H9 (cell line): Measurements from ENCODE around the gene SDK2. TPM values are rescaled to one million over a fixed set of nuclear protein-coding genes. Genes with fewer than 3 reads are reported as not detected.

ENCODE experiments used
- DNase-seq: peaks from one replicate; pipeline ENCODE4 v3.0.0-alpha.2; 2017
- H2AFZ ChIP-seq: one replicate; pipeline ENCODE4 v1.6.1; 2013; ENCODE audit warnings: mild to moderate bottlenecking, low read length, control low read depth, moderate library complexity
- H2AK5ac ChIP-seq: 2 replicates; pipeline ENCODE4 v1.6.1; 2013; ENCODE audit warnings: low read length, control low read depth, mixed read lengths; ENCODE audit not compliant: insufficient read length
- H2BK120ac ChIP-seq: one replicate; pipeline ENCODE4 v1.6.1; 2013; ENCODE audit warnings: low read depth, mild to moderate bottlenecking, low read length, control low read depth, inconsistent platforms; ENCODE audit not compliant: poor library complexity, severe bottlenecking
- H2BK12ac ChIP-seq: 2 replicates; pipeline ENCODE4 v1.6.1; 2013; ENCODE audit warnings: low read length, control low read depth, mixed read lengths, low read depth; ENCODE audit not compliant: insufficient read length
- H2BK15ac ChIP-seq: 2 replicates; pipeline ENCODE4 v1.6.1; 2013; ENCODE audit warnings: low read depth, low read length, control low read depth
- H2BK20ac ChIP-seq: one replicate; pipeline ENCODE4 v1.6.1; 2013; ENCODE audit warnings: low read depth, mild to moderate bottlenecking, low read length, control low read depth, inconsistent platforms; ENCODE audit not compliant: poor library complexity, severe bottlenecking
- H2BK5ac ChIP-seq: 2 replicates; pipeline ENCODE4 v1.6.1; 2013; ENCODE audit warnings: low read length, control low read depth, mixed read lengths; ENCODE audit not compliant: insufficient read length
- H3K14ac ChIP-seq: 2 replicates; pipeline ENCODE4 v1.6.1; 2013; ENCODE audit warnings: low read length, control low read depth; ENCODE audit not compliant: insufficient read depth
- H3K18ac ChIP-seq: 2 replicates; pipeline ENCODE4 v1.6.1; 2013; ENCODE audit warnings: low read depth, mild to moderate bottlenecking, mixed read lengths, low read length, control low read depth; ENCODE audit not compliant: insufficient read length
- H3K23ac ChIP-seq: 2 replicates; pipeline ENCODE4 v1.6.1; 2013; ENCODE audit warnings: low read length, control low read depth, mixed read lengths, low read depth; ENCODE audit not compliant: insufficient read length
- H3K23me2 ChIP-seq: 2 replicates; pipeline ENCODE4 v1.6.1; 2013; ENCODE audit warnings: low read depth, mild to moderate bottlenecking, mixed read lengths, low read length, control low read depth; ENCODE audit not compliant: insufficient read length, poor library complexity, severe bottlenecking
- H3K27ac ChIP-seq: 2 replicates; pipeline ENCODE4 v1.5.1; 2013; ENCODE audit warnings: low read length, control low read depth, mixed read lengths, low read depth; ENCODE audit not compliant: insufficient read length
- H3K27me3 ChIP-seq: 2 replicates; pipeline ENCODE4 v1.6.1; 2013; ENCODE audit warnings: low read length, control low read depth, inconsistent platforms; ENCODE audit not compliant: insufficient read depth
- H3K4ac ChIP-seq: 2 replicates; pipeline ENCODE4 v1.6.1; 2013; ENCODE audit warnings: low read depth, mild to moderate bottlenecking, control low read depth, inconsistent platforms, low read length, moderate library complexity
- H3K4me1 ChIP-seq: 2 replicates; pipeline ENCODE4 v1.6.1; 2013; ENCODE audit warnings: low read length, control low read depth, inconsistent platforms; ENCODE audit not compliant: insufficient read depth
- H3K4me2 ChIP-seq: 2 replicates; pipeline ENCODE4 v1.6.1; 2013; ENCODE audit warnings: low read length, control low read depth, mixed read lengths; ENCODE audit not compliant: insufficient read length, insufficient read depth
- H3K56ac ChIP-seq: 2 replicates; pipeline ENCODE4 v1.6.1; 2013; ENCODE audit warnings: low read depth, mild to moderate bottlenecking, mixed read lengths, low read length, control low read depth; ENCODE audit not compliant: insufficient read length
- H3K79me1 ChIP-seq: 2 replicates; pipeline ENCODE4 v1.6.1; 2013; ENCODE audit warnings: low read depth, mild to moderate bottlenecking, moderate library complexity, low read length, control low read depth, inconsistent platforms; ENCODE audit not compliant: insufficient read depth, poor library complexity, severe bottlenecking
- H3K79me2 ChIP-seq: 2 replicates; pipeline ENCODE4 v1.6.1; 2013; ENCODE audit warnings: low read length, control low read depth, inconsistent platforms; ENCODE audit not compliant: insufficient read depth
- H3K9ac ChIP-seq: 2 replicates; pipeline ENCODE4 v1.6.1; 2013; ENCODE audit warnings: low read length, control low read depth, mixed read lengths; ENCODE audit not compliant: insufficient read length; ENCODE audit errors: extremely low read depth
- H3K9me3 ChIP-seq: one replicate; pipeline ENCODE4 v1.6.1; 2013; ENCODE audit warnings: low read depth, low read length, inconsistent platforms; ENCODE audit not compliant: control insufficient read depth
- H3T11ph ChIP-seq: one replicate; pipeline ENCODE4 v1.6.1; 2013; ENCODE audit warnings: mild to moderate bottlenecking, low read length, control low read depth, inconsistent platforms
- H4K20me1 ChIP-seq: one replicate; pipeline ENCODE4 v1.6.1; 2013; ENCODE audit not compliant: control insufficient read depth, insufficient read length, insufficient read depth
- H4K5ac ChIP-seq: 2 replicates; pipeline ENCODE4 v1.6.1; 2013; ENCODE audit warnings: low read depth, mild to moderate bottlenecking, mixed read lengths, low read length, control low read depth; ENCODE audit not compliant: insufficient read length
- H4K8ac ChIP-seq: replicated peaks from 2 replicates; pipeline ENCODE4 v1.6.1; 2013; ENCODE audit warnings: low read length, control low read depth, mixed read lengths, low read depth; ENCODE audit not compliant: insufficient read length
- H4K91ac ChIP-seq: 2 replicates; pipeline ENCODE4 v1.6.1; 2013; ENCODE audit warnings: low read depth, mild to moderate bottlenecking, moderate library complexity, mixed read lengths, low read length, control low read depth; ENCODE audit not compliant: insufficient read length
- H3K27ac Mint-ChIP-seq, 3 experiments: 2 replicates in 2 of 3; 3 replicates in 1 of 3; pipeline ENCODE4 v1.8.0; 2020 to 2021; ENCODE audit warnings: mixed read lengths in 3 of 3, mild to moderate bottlenecking in 1 of 3, moderate library complexity in 1 of 3
- H3K27me3 Mint-ChIP-seq: 2 replicates; pipeline ENCODE4 v1.8.0; 2021; ENCODE audit warnings: low read depth, mild to moderate bottlenecking, moderate library complexity, mixed read lengths
- H3K36me3 Mint-ChIP-seq, 3 experiments: 2 replicates in 2 of 3; 3 replicates in 1 of 3; pipeline ENCODE4 v1.8.0; 2020 to 2021; ENCODE audit warnings: low read depth in 3 of 3, mixed read lengths in 3 of 3; ENCODE audit not compliant: insufficient read depth in 1 of 3
- H3K4me1 Mint-ChIP-seq, 2 experiments: 2 replicates each; pipeline ENCODE4 v1.8.0; 2020; ENCODE audit warnings: mixed read lengths in 2 of 2
- H3K4me3 Mint-ChIP-seq, 2 experiments: 2 replicates in 1 of 2; 3 replicates in 1 of 2; pipeline ENCODE4 v1.8.0; 2020 to 2021; ENCODE audit warnings: mild to moderate bottlenecking in 2 of 2, mixed read lengths in 2 of 2, moderate library complexity in 1 of 2
- H3K9me3 Mint-ChIP-seq, 2 experiments: 2 replicates in 1 of 2; 3 replicates in 1 of 2; pipeline ENCODE4 v1.8.0; 2020; ENCODE audit warnings: mild to moderate bottlenecking in 2 of 2, mixed read lengths in 2 of 2, moderate library complexity in 1 of 2
- CTCF ChIP-seq: fragments of 200-600 bp; sonication (generic); conservative IDR thresholded peaks from 3 replicates; pipeline ENCODE4 v1.8.0; 2021; ENCODE audit warnings: antibody characterized with exemption, mild to moderate bottlenecking
- WGBS: extraction: QIAGEN DNeasy Blood & Tissue Kit; methylation state at CpG from one replicate; pipeline ENCODE4 v1.1.7; 2013; ENCODE audit warnings: missing lambda C conversion rate, low lambda C conversion rate, mixed read lengths; ENCODE audit not compliant: insufficient read length; ENCODE audit errors: extremely low coverage; 5-methylcytosine and 5-hydroxymethylcytosine counted together
- total RNA-seq: library from RNA; stranded (reverse); gene quantifications from 2 replicates; pipeline ENCODE4 v1.2.1, GENCODE V29; 2021

The SDK2 gene
- total RNA-seq, 1 experiment from 2014 or later, result 9.1 TPM

GRCh38 chr17:73623818-73624217 lies 20.4 kb downstream of the SDK2 start:
- peaks cover 27 to 48% of the 10 kb centered on the region in 2 experiments for H3K4me1 Mint-ChIP-seq
- Histone ChIP-seq H3K14ac (no peak overlapping the region), H2BK5ac (no peak overlapping the region), H3K4ac (no peak overlapping the region), H3K23me2 (no peaks in the 10 kb centered on the region), H3K9me3 (no peaks in the 10 kb centered on the region), H4K5ac (no peak overlapping the region), H3K56ac (no peak overlapping the region), H3K4me2 (no peak overlapping the region), H2BK15ac (no peak overlapping the region), H3K18ac (no peak overlapping the region), H3K9ac (no peak overlapping the region), H3K27ac (no peak overlapping the region), H2AFZ (no peak overlapping the region), H3K79me1 (no peaks in the 10 kb centered on the region), H3K4me1 (peaks cover 4% of the 10 kb centered on the region; the same call in 1 of the 2 replicates), H2AK5ac (no peak overlapping the region), H3K23ac (no peak overlapping the region), H3T11ph (no peak overlapping the region), H4K20me1 (no peaks in the 10 kb centered on the region), H2BK20ac (no peak overlapping the region), H4K91ac (no peak overlapping the region), H4K8ac (no peak overlapping the region), H2BK120ac (no peak overlapping the region), H3K79me2 (no peaks in the 10 kb centered on the region), H2BK12ac (no peak overlapping the region), H3K27me3 (no peaks in the 10 kb centered on the region)
- H3K9me3 Mint-ChIP-seq, result peaks cover 14 to 19% of the 10 kb centered on the region in 2 experiments
- H3K27me3 Mint-ChIP-seq, result no peaks in the 10 kb centered on the region; the same call in none of the 2 replicates
- DNase-seq, result no peak
- no peak overlapping the region for H3K4me3 Mint-ChIP-seq
- peaks cover 7 to 30% (median 11%) of the 10 kb centered on the region in 3 experiments for H3K36me3 Mint-ChIP-seq
- no CpG with 5 or more reads among the region's 3 CpGs for WGBS
- 0 out of 7 replicates have a peak overlapping the region, but pooled peaks of 1 of the 3 experiments have one; percentile 48 for H3K27ac Mint-ChIP-seq
- no peak for TF ChIP-seq CTCF
